Bronchial epithelial cell (primary cell): ENCODE data around the gene PSMA7. TPM values are rescaled to one million over a fixed set of nuclear protein-coding genes. Genes with fewer than 3 reads are reported as not detected.

Experiments used
- DNase-seq: peaks from one replicate; pipeline ENCODE4 v3.0.0-alpha.2; 2010; ENCODE audit warnings: low read depth
- FAIRE-seq: peaks from 2 replicates; lab custom pipeline; 2011; peaks lifted over from hg19 to GRCh38; lab: Jason Lieb, UNC
- H3K27me3 ChIP-seq: 2 replicates; pipeline ENCODE4 v1.5.1; 2011; ENCODE audit warnings: low read length; ENCODE audit not compliant: control insufficient read depth, insufficient read depth
- H3K36me3 ChIP-seq: 2 replicates; pipeline ENCODE4 v1.5.1; 2011; ENCODE audit warnings: low read length; ENCODE audit not compliant: control insufficient read depth, insufficient read depth
- H3K4me3 ChIP-seq: 2 replicates; pipeline ENCODE4 v1.5.1; 2011; ENCODE audit warnings: mild to moderate bottlenecking, low read depth, low read length, control low read depth
- CTCF ChIP-seq: IDR thresholded peaks from 2 replicates; pipeline ENCODE4 v1.5.1; 2011; ENCODE audit warnings: mild to moderate bottlenecking, moderate library complexity, low read length, control low read depth, inconsistent platforms; ENCODE audit not compliant: insufficient read depth, severe bottlenecking
- total RNA-seq: library from RNA; depleted of rRNA; stranded (reverse); fragments of >200 nt; gene quantifications from 2 replicates; pipeline ENCODE4 v1.2.1, GENCODE V29; 2014

PSMA7 gene
- total RNA-seq, 1 donor from 2014 or later, result 516 TPM

- no peak for TF ChIP-seq CTCF
- Histone ChIP-seq H3K27me3 (no peaks in the 10 kb centered on the region), H3K4me3 (no peak overlapping the region), H3K36me3 (no peaks in the 10 kb centered on the region)
- DNase-seq, result no peak
- FAIRE-seq, result no peak
Observed at GRCh38 chr20:62104791-62105345, 38.3 kb downstream of the PSMA7 start.

GRCh38 chr20:62104234-62104789 lies 38.9 kb downstream of the PSMA7 start:
- TF ChIP-seq CTCF, result no peak

GRCh38 chr20:62103508-62104233 lies 39.5 kb downstream of the PSMA7 start:
- FAIRE-seq (no peak), DNase-seq (no peak)
- no peak for TF ChIP-seq CTCF
- Histone ChIP-seq H3K4me3 (no peak overlapping the region), H3K27me3 (no peaks in the 10 kb centered on the region), H3K36me3 (no peaks in the 10 kb centered on the region)

More at GRCh38 chr20:62104234-62104789, 38.9 kb downstream of the PSMA7 start:
- FAIRE-seq, result no peak
- no peak overlapping the region for H3K4me3 ChIP-seq
- H3K27me3 ChIP-seq, result no peaks in the 10 kb centered on the region
- no peaks in the 10 kb centered on the region for H3K36me3 ChIP-seq
- DNase-seq, result no peak

GRCh38 chr20:62101078-62101477 lies 42.1 kb downstream of the PSMA7 start:
- DNase-seq, result no peak
- Histone ChIP-seq H3K4me3 (no peak overlapping the region), H3K36me3 (no peaks in the 10 kb centered on the region), H3K27me3 (no peaks in the 10 kb centered on the region)
- FAIRE-seq, result no peak
- no peak for TF ChIP-seq CTCF

GRCh38 chr20:62097881-62098407 lies 45.2 kb downstream of the PSMA7 start:
- TF ChIP-seq CTCF, result no peak
- Histone ChIP-seq H3K27me3 (no peaks in the 10 kb centered on the region), H3K4me3 (no peak overlapping the region), H3K36me3 (no peaks in the 10 kb centered on the region)
- FAIRE-seq, result no peak
- no peak for DNase-seq
